ENCODE measurements around the gene PNPLA8.
A peak's percentile ranks its signal among the peaks of the same experiment; 100 is the strongest.
"Not testable (repeated sequence)": the region's sequence is repeated elsewhere in the genome, so short reads cannot be mapped to it uniquely, and the experiment has no call there.

The PNPLA8 gene, protein sequence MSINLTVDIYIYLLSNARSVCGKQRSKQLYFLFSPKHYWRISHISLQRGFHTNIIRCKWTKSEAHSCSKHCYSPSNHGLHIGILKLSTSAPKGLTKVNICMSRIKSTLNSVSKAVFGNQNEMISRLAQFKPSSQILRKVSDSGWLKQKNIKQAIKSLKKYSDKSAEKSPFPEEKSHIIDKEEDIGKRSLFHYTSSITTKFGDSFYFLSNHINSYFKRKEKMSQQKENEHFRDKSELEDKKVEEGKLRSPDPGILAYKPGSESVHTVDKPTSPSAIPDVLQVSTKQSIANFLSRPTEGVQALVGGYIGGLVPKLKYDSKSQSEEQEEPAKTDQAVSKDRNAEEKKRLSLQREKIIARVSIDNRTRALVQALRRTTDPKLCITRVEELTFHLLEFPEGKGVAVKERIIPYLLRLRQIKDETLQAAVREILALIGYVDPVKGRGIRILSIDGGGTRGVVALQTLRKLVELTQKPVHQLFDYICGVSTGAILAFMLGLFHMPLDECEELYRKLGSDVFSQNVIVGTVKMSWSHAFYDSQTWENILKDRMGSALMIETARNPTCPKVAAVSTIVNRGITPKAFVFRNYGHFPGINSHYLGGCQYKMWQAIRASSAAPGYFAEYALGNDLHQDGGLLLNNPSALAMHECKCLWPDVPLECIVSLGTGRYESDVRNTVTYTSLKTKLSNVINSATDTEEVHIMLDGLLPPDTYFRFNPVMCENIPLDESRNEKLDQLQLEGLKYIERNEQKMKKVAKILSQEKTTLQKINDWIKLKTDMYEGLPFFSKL

DNA sequence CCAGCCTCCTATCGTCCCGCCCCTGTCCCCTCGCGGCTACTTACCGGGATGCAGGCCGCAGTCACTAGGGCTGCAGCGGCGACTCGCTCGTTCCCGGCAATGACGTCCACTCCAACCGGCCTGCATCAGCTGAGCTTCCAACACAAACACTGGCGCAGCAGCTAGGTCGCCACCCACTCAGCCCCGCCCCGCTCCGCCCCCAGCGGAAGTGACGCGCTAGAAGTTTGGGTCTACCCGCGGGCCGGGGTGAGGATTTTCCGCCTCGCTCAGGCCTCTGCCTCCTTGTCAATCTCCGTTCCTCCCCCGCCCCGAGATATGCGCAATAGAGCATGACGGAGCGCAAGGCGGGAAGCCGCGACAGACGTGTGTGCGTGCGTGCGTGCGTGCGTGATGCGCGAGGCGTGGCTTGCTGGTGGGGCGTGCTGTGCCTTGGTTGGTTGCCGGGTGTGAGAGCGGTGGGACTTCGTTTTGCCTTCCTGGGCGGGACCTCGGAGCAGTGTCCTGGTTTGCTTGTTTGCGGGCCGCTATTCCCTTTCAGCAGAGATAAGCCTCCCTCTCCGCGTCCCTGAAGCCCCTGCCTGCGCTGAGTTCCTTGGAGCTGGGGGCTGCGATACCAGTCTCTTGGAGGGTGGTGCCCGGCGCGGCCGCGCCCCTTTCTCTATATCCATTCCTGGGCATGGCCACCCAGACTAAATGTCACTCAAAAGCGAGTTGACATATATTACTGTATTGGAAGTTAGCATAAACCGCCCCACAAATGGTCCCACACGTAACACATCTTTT lies at the start of gene PNPLA8:
Gene PNPLA8, minus strand, starts transcription at position 151 of the 783 bp plus-strand sequence. CDS start 10,644 bp downstream, outside the sequence.
- intact Hi-C loops (cut with DNase I), result loop anchor here (1.0 kb wide), 1 partner anchor 43 kb away; the partner anchor contains the start of genes DNAJB9 and THAP5
- DNase-seq, result peak; percentile 100

DNA sequence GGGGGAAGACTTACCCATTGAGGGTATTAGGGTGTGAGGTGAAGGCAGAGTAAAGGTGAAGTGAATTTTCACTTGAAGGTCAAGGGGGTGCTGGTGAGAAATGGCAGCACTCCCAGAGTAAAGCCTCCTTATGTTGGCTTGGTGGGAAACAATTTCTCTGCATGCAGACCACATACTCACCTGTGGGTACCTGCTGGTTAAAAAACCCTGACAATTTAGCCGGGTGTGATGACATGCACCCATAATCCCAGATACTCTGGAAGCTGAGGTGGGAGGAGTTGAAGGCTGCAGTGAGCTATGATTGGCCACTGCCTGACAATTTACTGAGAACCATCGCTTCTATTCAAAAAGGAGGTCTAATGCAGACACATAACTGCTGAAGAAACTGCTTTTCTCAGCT lies 49.2 kb upstream of the PNPLA8 start:
- no peak for DNase-seq
- intact Hi-C loops (cut with DNase I), result no loop called here

DNA sequence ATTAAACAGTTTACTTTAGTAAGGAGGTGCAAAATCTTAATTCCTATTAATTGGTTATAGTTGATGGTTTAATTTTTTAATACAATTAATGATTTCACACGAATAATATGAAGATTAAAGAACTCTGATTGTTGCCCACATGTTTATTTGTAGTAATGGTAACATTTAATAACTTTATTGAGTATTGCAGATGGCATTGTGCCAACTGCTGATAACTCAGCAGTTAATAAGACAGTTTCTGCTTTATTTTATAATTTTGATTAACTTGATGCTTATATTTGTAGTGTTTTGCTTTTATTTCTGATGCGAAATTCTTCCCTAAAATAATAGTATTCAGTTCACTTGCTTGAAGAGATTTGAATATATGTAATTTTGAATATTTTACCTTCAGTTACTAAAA lies 46.5 kb upstream of the PNPLA8 start:
- intact Hi-C loops (cut with DNase I), result no loop called here
- no peak for DNase-seq

DNA sequence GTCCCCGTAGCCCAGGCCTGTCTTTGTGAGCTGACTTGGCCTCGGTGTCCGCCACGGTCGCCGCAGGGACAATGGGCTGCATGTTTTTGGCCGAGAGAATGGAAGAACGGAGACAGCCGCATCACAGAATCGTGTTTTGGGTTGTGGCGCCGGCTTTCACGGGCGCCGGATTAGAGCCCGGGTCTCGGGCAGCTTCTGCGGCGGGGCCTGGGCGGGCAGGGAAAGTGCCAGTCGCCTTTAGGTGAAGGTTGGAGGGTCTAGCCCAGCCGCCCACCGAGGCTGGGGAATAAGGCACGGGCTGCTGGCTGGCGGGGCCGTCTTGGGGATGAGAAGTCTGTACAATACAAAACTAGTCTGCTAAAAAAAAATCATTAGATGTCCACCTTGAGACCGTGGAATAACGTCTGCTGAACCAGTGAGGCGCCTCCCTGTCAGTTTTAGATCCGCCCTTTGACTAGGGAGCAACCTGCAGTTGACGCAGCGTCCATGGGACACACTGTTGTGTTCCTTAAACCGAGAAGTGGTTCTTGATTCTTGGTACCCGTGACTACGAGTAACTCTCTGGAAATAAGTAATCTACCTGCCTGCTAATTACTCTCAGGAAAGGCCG lies 44.3 kb upstream of the PNPLA8 start:
- intact Hi-C loops (cut with DNase I), result no loop called here
- peak in 5 of 10 donors; percentile 3 to 89 (median 33) for DNase-seq

DNA sequence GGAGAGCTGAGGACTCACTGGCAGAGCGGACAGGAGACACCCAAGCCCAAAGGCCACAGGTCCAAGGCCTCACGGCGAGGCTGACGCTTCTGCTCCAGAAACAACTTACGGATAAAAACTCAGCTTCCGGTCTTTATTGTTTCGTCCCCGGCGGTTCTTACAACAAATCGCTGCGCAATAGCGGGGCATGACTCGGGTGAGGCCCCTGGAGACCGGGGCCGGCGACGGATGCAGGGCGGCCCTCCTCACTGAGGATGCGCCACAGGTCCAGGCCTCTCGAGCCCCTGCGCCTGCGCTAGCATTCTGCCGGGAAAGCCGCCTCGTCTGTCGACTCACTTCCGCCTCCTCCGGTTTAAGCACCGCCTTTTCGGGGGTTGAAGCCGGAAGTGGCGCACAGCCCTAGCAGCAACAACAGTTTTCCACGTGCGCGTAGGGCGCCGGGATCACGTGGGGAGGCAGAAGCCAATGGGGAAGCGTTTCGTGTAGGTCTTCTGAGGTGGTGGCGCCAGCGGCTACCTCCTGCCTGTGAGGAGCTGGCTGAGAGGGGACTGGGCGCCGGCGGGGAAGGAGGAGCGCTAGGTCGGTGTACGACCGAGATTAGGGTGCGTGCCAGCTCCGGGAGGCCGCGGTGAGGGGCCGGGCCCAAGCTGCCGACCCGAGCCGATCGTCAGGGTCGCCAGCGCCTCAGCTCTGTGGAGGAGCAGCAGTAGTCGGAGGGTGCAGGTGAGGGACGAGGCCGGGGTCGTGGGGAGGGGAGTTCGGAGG lies 43.6 kb upstream of the PNPLA8 start, which contains the start of the genes DNAJB9 and THAP5:
Gene DNAJB9, plus strand, starts transcription at position 494 of the 765 bp plus-strand sequence. CDS start 1,853 bp downstream, outside the sequence.
Gene THAP5, minus strand, starts transcription at position 326 of the 765 bp plus-strand sequence. Its CDS starts 137 bp downstream, at position 189.
- intact Hi-C loops (cut with DNase I), result loop anchor here (1.0 kb wide), 1 partner anchor 43 kb away; the partner anchor contains the start of gene PNPLA8
- DNase-seq, result peak; percentile 100

DNA sequence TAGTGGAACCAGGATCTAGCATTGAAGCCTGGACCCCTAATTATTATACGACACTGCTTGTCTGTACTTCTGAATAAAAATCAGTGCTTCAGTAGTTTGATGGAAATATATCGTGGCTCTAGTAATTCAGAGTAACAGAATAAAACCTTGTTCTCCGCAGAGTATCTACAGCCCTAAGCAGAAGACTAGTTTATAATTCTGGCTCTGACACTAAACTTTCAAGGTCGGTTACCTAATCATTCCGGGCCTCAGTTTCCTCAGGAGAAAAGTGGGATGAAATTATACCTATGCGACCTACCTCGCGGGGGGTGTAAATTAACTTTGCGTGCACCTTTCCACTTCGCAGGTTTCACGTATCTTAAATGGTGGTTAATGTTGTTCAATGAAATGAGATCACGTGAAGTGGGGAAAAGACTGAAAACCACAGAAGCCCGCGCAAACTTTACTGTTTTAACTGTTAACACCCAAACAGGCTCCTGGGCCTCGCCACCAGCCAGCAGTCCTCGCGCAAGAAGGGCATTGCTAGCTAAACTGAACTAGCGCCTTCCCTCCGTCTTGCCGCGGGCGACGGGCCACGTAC lies 43.0 kb upstream of the PNPLA8 start:
- intact Hi-C loops (cut with DNase I), result loop anchor here (1.0 kb wide), 1 partner anchor 43 kb away; the partner anchor contains the start of gene PNPLA8
- no peak for DNase-seq

DNA sequence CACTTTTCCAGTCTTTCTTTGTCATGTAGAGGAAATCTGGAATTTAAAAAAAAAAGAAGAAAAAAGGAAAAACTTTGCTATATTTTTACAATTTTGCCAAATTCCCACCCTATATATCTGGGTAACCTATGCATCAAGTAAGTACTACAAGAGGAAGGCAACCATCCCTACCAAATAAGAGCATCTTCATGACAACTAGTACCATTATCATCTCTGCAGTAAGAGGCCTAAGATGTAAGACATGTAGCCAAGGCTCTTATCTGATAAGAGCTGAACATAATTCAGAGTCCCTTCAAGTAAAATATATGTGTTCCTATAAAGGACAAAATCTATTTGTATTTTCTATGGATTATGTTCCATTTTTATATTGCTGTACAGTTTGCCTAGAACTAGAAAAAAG lies 40.1 kb upstream of the PNPLA8 start:
- intact Hi-C loops (cut with DNase I), result no loop called here
- no peak for DNase-seq

DNA sequence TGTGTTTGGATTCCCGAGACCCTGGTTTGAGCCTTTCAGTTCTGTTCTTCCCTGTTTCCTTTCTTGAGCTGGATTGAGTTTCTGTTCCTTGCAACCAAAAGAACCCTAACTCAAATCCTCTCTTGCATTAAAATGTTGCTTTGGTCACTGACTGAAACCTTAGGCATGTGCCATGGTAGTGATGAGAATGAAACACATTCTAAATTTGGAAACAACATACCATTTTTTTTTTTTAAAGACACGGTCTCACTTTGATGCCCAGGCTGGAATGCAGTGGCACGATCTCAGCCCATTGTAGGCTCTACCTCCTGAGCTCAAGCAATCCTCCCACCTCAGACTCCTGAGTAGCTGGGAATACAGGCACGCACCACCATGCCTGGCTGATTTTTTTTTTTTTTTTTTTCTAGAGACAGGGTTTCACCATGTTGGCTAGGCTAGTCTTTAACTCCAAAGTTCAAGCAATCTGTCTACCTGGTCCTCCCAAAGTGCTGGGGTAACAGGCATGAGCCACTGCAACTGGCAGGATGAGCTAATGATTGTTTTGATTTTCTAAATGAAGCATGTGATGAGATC lies 35.2 kb upstream of the PNPLA8 start:
- no peak for DNase-seq
- intact Hi-C loops (cut with DNase I), result no loop called here

DNA sequence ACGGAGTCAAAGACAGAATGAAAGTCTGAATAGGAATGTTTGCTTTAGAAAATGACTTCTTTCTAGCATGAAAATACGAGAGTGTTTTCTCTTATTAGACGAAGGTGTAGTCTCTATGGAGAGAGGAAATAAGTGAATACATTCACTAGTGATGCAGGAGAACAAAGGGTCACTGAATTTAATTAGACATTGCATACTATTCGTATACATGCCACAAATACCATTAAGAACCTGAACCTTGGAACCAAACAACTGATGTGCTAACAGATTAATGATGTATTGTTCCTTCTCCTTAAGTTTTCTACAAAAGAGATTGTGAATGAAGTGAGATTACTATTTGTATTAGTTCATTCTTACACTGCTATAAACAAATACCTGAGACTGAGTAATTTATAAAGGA lies 33.3 kb upstream of the PNPLA8 start:
- intact Hi-C loops (cut with DNase I), result no loop called here
- no peak for DNase-seq

DNA sequence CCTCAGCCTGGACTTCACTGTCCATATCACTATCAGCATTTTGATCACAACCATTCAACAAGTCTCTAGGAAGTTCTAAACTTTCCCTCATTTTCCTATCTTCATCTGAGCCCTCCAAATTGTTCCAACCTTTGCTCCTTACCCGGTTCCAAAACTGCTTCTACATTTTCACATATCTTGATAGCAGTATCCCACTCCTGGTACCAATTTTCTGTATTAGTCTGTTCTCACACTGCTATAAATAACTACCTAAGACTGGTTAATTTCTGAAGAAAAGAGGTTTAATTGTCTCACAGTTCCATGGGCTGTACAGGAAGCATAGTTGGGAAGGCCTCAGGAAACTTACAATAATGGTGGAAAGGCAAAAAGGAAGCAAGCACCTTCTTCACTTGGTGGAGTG lies 31.7 kb upstream of the PNPLA8 start:
- no peak for DNase-seq
- intact Hi-C loops (cut with DNase I), result no loop called here

DNA sequence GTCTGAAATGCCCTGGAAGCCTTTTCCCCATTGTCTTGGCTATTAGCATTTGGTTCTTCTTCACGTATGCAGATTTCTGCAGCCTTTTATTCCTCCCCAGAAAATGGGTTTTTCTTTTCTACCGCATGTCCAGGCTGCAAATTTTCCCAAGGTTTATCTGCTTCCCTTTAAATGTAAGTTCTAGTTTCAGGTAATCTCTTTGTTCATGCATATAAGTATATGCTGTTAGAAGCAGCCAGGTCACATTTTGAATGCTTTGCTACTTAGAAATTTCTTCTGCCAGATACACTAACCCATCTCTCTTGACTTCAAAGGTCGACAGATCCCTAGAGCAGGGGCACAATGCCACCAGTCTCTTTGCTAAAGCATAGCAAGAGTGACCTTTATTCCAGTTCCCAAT lies 31.3 kb upstream of the PNPLA8 start:
- DNase-seq, result no peak
- intact Hi-C loops (cut with DNase I), result no loop called here

DNA sequence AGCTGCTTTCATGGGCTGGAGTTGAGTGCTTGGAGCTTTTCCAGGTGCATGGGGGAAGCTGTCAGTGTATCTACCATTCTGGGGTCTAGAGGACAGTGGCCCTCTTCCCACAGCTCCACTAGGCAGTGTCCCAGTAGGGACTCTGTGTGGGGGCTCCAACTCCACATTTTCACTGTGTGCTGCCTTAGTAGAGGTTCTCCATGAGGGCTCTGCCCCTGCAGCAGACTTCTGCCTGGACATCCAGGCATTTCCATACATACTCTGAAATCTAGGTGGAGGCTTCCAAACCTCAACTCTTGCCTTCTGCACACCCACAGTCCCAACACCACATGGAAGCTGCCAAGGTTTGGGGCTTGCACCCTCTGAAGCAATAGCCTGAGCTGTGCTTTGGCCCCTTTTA lies 30.7 kb upstream of the PNPLA8 start:
- DNase-seq; intact Hi-C loops (cut with DNase I): not testable (repeated sequence)

DNA sequence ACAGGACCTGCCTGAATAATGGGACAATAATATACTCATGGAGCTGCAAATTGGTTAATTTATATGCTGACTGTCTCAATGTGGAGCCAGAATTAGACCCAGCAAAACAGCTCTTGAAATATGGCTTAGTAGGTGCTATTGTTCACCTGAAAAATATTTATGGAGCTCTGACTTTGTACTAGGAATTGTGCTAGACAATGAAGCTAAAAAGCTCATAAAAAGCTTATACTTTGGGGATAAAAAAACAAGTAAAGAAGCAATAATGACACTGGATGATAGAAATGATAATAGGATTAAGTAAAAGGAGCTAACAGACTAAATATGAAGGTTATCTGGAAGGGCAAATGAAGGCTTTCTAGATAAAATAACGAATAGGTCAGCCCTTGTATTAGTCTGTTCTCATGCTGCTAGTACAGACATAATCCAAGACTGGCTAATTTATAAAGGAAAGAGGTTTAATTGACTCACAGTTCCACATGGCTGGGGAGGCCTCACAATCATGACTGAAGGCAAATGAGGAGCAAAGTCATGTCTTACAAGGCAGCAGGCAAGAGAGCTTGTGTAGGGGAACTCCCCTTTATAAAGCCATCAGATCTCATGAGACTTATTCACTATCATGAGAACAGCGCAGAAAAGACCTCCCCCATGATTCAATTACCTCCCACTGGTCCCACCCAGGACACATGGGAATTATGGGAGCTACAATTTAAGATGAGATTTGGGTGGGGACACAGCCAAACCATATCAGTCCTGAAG lies 22.4 kb upstream of the PNPLA8 start:
- intact Hi-C loops (cut with DNase I), result not testable (repeated sequence)

DNA sequence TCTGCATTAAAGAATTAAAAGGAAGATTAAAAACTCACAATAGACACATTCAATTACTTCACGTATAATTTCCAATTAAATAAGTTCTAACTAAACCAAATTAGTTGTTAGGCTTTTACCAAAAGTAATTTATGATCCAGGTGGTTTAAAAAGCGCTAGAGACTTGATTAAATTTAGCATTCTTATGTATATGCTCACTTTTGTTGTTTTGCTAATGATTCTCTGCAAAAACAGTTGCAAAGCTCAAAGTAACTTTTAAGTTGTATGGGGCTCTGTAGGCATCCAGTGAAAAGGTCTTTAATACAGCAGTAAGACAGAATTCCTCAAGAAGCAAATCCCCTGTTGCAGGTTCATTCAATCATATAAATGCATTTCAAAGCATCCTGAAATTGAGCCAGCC lies 15.5 kb upstream of the PNPLA8 start:
- DNase-seq, result no peak
- intact Hi-C loops (cut with DNase I), result no loop called here

More for the DNA sequence above, 22.4 kb upstream of the PNPLA8 start:
- not testable (repeated sequence) for DNase-seq

DNA sequence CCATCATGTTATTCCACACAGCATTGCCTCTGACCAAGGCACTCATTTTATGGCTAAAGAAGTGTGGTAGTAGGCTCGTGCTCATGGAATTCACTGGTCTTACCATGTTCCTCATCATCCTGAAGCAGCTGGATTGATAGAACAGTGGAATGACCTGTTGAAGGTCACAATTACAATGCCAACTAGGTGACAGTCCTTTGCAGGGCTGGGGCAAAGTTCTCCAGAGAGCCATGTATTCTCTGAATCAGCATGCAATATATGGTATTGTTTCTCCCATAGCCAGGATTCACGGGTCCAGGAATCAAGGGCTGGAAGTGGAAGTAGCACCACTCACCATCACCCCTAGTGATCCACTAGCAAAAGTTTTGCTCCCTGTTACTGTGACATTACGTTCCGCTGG lies 12.8 kb upstream of the PNPLA8 start:
- intact Hi-C loops (cut with DNase I); DNase-seq: not testable (repeated sequence)

DNA sequence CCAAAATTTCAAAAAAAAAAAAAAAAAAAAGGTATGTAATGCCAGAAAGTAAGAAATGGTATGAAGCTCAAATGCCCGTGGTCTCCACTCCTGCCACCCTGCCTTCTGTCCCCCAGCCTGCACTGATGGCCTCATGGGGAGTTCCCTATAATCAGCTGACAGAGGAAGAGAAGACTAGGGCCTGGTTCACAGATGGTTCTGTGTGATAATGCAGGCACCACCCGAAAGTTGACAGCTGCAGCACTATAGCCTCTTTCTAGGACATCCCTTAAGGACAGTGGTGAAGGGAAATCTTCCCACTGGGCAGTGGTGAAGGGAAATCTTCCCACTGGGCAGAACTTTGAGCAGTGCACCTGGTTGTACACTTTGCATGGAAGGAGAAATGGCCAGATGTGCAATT lies 12.3 kb upstream of the PNPLA8 start:
- DNase-seq; intact Hi-C loops (cut with DNase I): not testable (repeated sequence)

DNA sequence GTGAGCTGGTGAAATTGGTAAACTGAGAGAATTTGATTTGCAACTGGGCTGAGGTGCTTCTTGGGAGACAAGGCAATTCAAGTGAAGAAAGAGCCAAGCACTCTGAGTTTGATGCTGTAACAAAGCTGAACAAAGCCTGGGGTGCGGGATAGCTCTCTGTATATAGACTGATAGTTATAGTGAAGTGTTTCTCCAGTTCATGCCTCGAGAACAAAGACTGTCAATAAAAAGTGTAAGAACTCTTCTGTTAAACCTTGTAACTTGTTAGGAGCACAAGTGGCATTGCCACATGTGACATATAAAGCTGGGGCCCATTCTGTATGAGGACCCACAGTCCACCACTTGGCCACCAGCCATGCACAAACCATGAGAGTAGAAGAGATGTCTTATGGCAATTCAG lies 11.3 kb upstream of the PNPLA8 start:
- no peak for DNase-seq
- intact Hi-C loops (cut with DNase I), result no loop called here

DNA sequence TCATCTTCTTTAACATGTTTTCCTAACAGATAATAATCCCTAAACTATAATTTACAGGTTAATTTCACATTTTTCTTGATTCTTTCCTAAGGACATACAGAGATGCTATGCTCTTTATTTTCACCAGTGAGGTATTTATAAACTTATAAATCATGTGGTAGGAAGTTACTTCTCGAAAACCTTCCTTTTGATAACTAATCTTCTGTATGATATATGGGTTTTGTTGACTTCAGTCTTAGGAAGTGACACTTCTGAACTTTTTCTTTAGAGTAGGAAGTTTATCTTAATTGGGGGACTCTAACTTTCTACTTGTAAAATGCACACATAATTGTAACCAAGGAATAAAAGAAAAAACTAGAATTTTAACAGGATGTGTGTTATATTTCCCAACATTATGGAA lies 9.8 kb upstream of the PNPLA8 start:
- DNase-seq, result no peak
- intact Hi-C loops (cut with DNase I), result no loop called here

All from posterior cingulate gyrus (tissue), 11 donors.